ENCODE data around the gene LPIN3. TPM values are rescaled to one million over a fixed set of nuclear protein-coding genes. Genes with fewer than 3 reads are reported as not detected.

The LPIN3 gene
- polyA plus RNA-seq, 1 of the 3 experiments (the other 2 are of a cell fraction) = 0.21 TPM

GRCh38 chr20:41342474-41343464, 2.1 kb downstream of the LPIN3 start:
- CTCF ChIA-PET = interaction anchor here (0.6 to 9.6 kb wide), 4 partner anchors 10 to 831 kb away, joined by 3 to 112 read pairs (median 8); no protein-coding TSS in a partner anchor

GRCh38 chr20:41344477-41344876, 3.9 kb downstream of the LPIN3 start:
- TF ChIP-seq FOSL2 (IDR thresholded peaks at IDR 0.05; ENCODE audit: borderline replicate concordance, low read depth) (no peak), NFIC (IDR thresholded peaks at IDR 0.05; ENCODE audit: borderline replicate concordance) (no peak), IRF3 (IDR thresholded peaks at IDR 0.05; ENCODE audit: low read depth, low read length) (no peak), EZH2phosphoT487 (IDR thresholded peaks at IDR 0.05; ENCODE audit: borderline replicate concordance, low read depth) (no peak), MEF2A (IDR thresholded peaks at IDR 0.05; ENCODE audit: borderline replicate concordance, low read depth) (no peak), MAX (IDR thresholded peaks at IDR 0.05; ENCODE audit: low read depth) (no peak), USF2 (IDR thresholded peaks at IDR 0.05; ENCODE audit: borderline replicate concordance, low read depth, low read length) (no peak), EP300 (IDR thresholded peaks at IDR 0.05; ENCODE audit: borderline replicate concordance in 1 of 2, low read depth in 1 of 2, low read length in 1 of 2) (no peak), MXI1 (IDR thresholded peaks at IDR 0.05; ENCODE audit: low read depth, low read length) (no peak), YY1 (IDR thresholded peaks at IDR 0.05; ENCODE audit: low read depth) (no peak), SIN3A (IDR thresholded peaks at IDR 0.05; ENCODE audit: borderline replicate concordance, low read depth, low read length) (no peak)
- WGBS (ENCODE audit: low lambda C conversion rate) = 100% methylated on average over 3 of the region's 4 CpGs

More at GRCh38 chr20:41342474-41343464, 2.1 kb downstream of the LPIN3 start:
- Histone ChIP-seq H3F3A (replicated peaks; ENCODE audit: insufficient read depth) (no peaks in the 10 kb centered on the region), H3K79me2 (ENCODE audit: insufficient read depth) (no peaks in the 10 kb centered on the region), H3K9ac (no peak overlapping the region), H4K20me1 (ENCODE audit: insufficient read depth) (no peaks in the 10 kb centered on the region), H3K36me3 (replicated peaks in 1 of 2; ENCODE audit: control insufficient read depth in 1 of 2, insufficient read depth in 2 of 2, low read length in 1 of 2) (no peaks in the 10 kb centered on the region), H3K4me2 (no peak overlapping the region), H3K4me1 (ENCODE audit: control insufficient read depth in 1 of 2, insufficient read depth in 2 of 2, low read depth in 1 of 2, low read length in 1 of 2) (peaks cover 0 to 5% of the 10 kb centered on the region in 2 experiments; a peak in 1 of 4 replicates), H3K4me3 (ENCODE audit: low read depth in 2 of 2, low read length in 1 of 2) (no peak overlapping the region), H2AFZ (ENCODE audit: low read depth) (no peak overlapping the region), H3K9me2 (no peaks in the 10 kb centered on the region), H3K9me3 (no peaks in the 10 kb centered on the region), H3K27me3 (ENCODE audit: insufficient read depth) (no peaks in the 10 kb centered on the region), H3K27ac (ENCODE audit: low read depth in 2 of 2, low read length in 1 of 2) (no peak overlapping the region)
- 84% methylated on average over 6 of the region's 9 CpGs for WGBS (ENCODE audit: low lambda C conversion rate)
- POLR2A ChIA-PET = no interaction called here
- TF ChIP-seq SIN3A (IDR thresholded peaks at IDR 0.05; ENCODE audit: borderline replicate concordance, low read depth, low read length) (no peak), FOSL2 (IDR thresholded peaks at IDR 0.05; ENCODE audit: borderline replicate concordance, low read depth) (no peak), TEAD4 (IDR thresholded peaks at IDR 0.05; ENCODE audit: borderline replicate concordance, insufficient read depth) (no peak), TCF12 (IDR thresholded peaks at IDR 0.05) (no peak), RCOR1 (IDR thresholded peaks at IDR 0.05; ENCODE audit: low read length) (no peak), GATA2 (CRISPR knock-in tag; IDR thresholded peaks at IDR 0.05) (no peak), RFX5 (IDR thresholded peaks at IDR 0.05; ENCODE audit: low read length) (no peak), IRF3 (IDR thresholded peaks at IDR 0.05; ENCODE audit: low read depth, low read length) (no peak), TAF1 (IDR thresholded peaks at IDR 0.05; ENCODE audit: borderline replicate concordance, low read depth, low read length) (no peak), YY1 (IDR thresholded peaks at IDR 0.05; ENCODE audit: low read depth) (no peak), ELF1 (IDR thresholded peaks at IDR 0.05) (no peak)
- DNase-seq = no peak

More at GRCh38 chr20:41344477-41344876, 3.9 kb downstream of the LPIN3 start:
- ChIA-PET POLR2A (no interaction called here), CTCF (interaction anchor here (1.3 to 1.6 kb wide), 4 partner anchors 21 to 376 kb away, joined by 3 to 5 read pairs (median 4); no protein-coding TSS in a partner anchor)
- H3K9me3 ChIP-seq = no peaks in the 10 kb centered on the region
- no peak overlapping the region for H3K27ac ChIP-seq (ENCODE audit: low read depth in 2 of 2, low read length in 1 of 2)
- no peaks in the 10 kb centered on the region for H3K9me2 ChIP-seq
- no peaks in the 10 kb centered on the region for H4K20me1 ChIP-seq (ENCODE audit: insufficient read depth)
- H3F3A ChIP-seq (replicated peaks; ENCODE audit: insufficient read depth) = no peaks in the 10 kb centered on the region
- H3K4me2 ChIP-seq = no peak overlapping the region
- no peak overlapping the region for H2AFZ ChIP-seq (ENCODE audit: low read depth)
- no peaks in the 10 kb centered on the region for H3K36me3 ChIP-seq (replicated peaks in 1 of 2; ENCODE audit: control insufficient read depth in 1 of 2, insufficient read depth in 2 of 2, low read length in 1 of 2)
- no peak overlapping the region for H3K9ac ChIP-seq
- no peak overlapping the region for H3K4me3 ChIP-seq (ENCODE audit: low read depth in 2 of 2, low read length in 1 of 2)
- peak; percentile 13 for DNase-seq
- no peaks in the 10 kb centered on the region for H3K79me2 ChIP-seq (ENCODE audit: insufficient read depth)
- H3K4me1 ChIP-seq (ENCODE audit: control insufficient read depth in 1 of 2, insufficient read depth in 2 of 2, low read depth in 1 of 2, low read length in 1 of 2) = peaks cover 0 to 5% of the 10 kb centered on the region in 2 experiments; a peak in 1 of 4 replicates
- no peaks in the 10 kb centered on the region for H3K27me3 ChIP-seq (ENCODE audit: insufficient read depth)
